ENCODE results near the gene KRT6B.

- TF ChIP-seq CTCF (IDR thresholded peaks at IDR 0.05; ENCODE audit: insufficient read depth, low read length) (no peak), POLR2AphosphoS5 (IDR thresholded peaks at IDR 0.05; ENCODE audit: low read depth) (no peak)
- TF ChIP-seq, protein P1, sequence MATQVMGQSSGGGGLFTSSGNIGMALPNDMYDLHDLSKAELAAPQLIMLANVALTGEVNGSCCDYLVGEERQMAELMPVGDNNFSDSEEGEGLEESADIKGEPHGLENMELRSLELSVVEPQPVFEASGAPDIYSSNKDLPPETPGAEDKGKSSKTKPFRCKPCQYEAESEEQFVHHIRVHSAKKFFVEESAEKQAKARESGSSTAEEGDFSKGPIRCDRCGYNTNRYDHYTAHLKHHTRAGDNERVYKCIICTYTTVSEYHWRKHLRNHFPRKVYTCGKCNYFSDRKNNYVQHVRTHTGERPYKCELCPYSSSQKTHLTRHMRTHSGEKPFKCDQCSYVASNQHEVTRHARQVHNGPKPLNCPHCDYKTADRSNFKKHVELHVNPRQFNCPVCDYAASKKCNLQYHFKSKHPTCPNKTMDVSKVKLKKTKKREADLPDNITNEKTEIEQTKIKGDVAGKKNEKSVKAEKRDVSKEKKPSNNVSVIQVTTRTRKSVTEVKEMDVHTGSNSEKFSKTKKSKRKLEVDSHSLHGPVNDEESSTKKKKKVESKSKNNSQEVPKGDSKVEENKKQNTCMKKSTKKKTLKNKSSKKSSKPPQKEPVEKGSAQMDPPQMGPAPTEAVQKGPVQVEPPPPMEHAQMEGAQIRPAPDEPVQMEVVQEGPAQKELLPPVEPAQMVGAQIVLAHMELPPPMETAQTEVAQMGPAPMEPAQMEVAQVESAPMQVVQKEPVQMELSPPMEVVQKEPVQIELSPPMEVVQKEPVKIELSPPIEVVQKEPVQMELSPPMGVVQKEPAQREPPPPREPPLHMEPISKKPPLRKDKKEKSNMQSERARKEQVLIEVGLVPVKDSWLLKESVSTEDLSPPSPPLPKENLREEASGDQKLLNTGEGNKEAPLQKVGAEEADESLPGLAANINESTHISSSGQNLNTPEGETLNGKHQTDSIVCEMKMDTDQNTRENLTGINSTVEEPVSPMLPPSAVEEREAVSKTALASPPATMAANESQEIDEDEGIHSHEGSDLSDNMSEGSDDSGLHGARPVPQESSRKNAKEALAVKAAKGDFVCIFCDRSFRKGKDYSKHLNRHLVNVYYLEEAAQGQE (IDR thresholded peaks at IDR 0.05; ENCODE audit: insufficient replicate concordance, low read depth) = no peak
Observed at GRCh38 chr12:52407918-52408317, 44.0 kb downstream of the KRT6B start.

All from HL-60 (cell line).